Mammary microvascular endothelial cell (primary cell): ENCODE measurements around the gene LRRN3. TPM values are rescaled to one million over a fixed set of nuclear protein-coding genes. Genes with fewer than 3 reads are reported as not detected.

ENCODE experiments used
- total RNA-seq: library from RNA; depleted of rRNA; stranded (reverse); fragments of >200 nt; gene quantifications from 2 replicates; pipeline ENCODE4 v1.2.3, GENCODE V29; 2015

The LRRN3 gene
- 0.05 TPM in 1 of 2 replicates, not detected in the other for total RNA-seq

GRCh38 chr7:111090846-111091245, at the start of gene LRRN3:
TSS of gene LRRN3 (plus strand) at chr7:111091127. CDS start at chr7:111122773, 31,646 bp downstream.

